GM12891 (cell line): ENCODE results near the gene IL31.

Source experiments
- POLR2A ChIP-seq: IDR thresholded peaks from 2 replicates; pipeline ENCODE4 v1.6.1; 2011; ENCODE audit warnings: low read depth, low read length, control low read depth
- POLR2AphosphoS5 ChIP-seq: IDR thresholded peaks from 2 replicates; pipeline ENCODE4 v1.6.1; 2011; ENCODE audit warnings: low read depth, low read length, control low read depth
- SPI1 ChIP-seq: IDR thresholded peaks from 2 replicates; pipeline ENCODE4 v1.6.1; 2011; ENCODE audit warnings: low read depth, low read length, control low read depth
- TAF1 ChIP-seq: IDR thresholded peaks from 2 replicates; pipeline ENCODE4 v1.6.1; 2011; ENCODE audit warnings: low read depth, low read length, control low read depth

DNA sequence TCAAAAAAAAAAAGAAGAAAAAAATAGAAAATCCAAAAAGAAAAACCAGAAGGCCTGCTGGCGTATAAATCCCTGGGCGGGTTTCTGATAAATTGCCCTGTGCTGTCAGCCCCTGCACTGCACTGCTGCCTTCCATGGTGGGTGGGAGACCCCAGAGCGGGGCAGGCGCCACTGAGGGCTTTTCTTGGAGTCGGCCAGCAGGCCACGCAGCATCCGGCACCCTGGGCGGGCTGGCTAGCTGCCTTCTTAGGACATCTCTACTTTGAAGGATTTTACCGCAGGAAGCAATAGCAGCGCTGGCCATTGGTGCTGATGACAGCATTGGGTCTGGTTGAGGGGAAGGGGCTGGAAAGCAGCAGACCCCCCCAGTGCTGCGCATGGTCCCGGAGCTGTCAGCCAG, 29.1 kb downstream of the IL31 start:
- TF ChIP-seq POLR2A (no peak), SPI1 (no peak), TAF1 (no peak), POLR2AphosphoS5 (no peak)
